GM19395 (cell line): Measurements from ENCODE around the gene CIAO2B.

Experiments used
- ATAC-seq: cut with Tn5 transposase; IDR thresholded peaks from one replicate; pipeline ENCODE4 v1.9.1; 2021; ENCODE audit warnings: mild to moderate bottlenecking, moderate library complexity; ENCODE audit not compliant: unreplicated experiment

Gene CIAO2B

GRCh38 chr16:66937725-66938337 is 3.6 kb upstream of the CIAO2B start:
- ATAC-seq, result no peak

GRCh38 chr16:66936889-66937554 is 2.8 kb upstream of the CIAO2B start:
- ATAC-seq, result no peak

DNA sequence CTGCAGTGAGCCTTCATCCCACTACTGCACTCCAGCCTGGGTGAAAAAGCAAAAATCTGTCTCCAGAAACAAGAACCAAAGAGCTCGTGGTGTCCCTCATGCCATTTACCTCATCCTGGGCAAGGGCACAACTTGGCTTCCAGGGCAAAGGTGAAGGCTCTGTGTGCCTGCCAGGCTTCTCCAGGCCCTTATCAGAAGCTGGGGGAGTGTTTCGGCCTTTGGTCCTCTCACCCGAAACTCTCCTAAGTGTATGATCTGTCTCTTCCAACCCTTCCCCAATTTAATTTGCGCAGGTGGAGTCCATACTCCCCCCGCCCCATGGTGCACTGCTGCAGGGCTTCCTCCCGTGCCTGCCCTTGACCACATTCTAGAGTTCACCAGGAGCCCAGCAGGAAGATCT is 2.3 kb upstream of the CIAO2B start:
- ATAC-seq, result no peak

- no peak for ATAC-seq
Observed at GRCh38 chr16:66935314-66936011, 1.3 kb upstream of the CIAO2B start, which contains the start of gene CES2. TSS of gene CES2 (plus strand) at chr16:66935516. CDS start at chr16:66935636, 120 bp downstream.

DNA sequence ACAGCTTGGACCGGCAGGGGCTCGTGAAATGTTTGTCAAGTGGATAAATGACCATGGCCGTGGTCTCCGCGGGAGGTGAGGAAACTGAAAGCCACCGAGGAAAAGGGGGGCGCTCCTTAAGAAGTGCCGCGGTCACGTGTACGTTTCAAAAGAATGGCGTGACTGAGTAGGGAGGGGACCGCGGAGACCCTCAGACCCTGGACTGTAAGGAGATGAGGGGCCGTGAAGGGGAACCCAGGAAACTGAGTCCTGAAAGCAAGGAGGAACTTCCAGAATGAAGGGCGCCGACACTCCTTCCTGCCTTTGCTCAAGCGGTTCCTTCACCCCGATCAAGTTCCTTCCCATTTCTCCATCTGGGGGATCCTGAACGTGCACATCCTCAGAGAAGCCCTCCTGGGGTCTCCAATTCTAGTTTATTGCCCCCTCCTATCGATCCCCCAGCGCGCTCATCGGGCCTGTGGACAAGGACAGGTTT is 674 bp upstream of the CIAO2B start:
- ATAC-seq, result peak; percentile 18

DNA sequence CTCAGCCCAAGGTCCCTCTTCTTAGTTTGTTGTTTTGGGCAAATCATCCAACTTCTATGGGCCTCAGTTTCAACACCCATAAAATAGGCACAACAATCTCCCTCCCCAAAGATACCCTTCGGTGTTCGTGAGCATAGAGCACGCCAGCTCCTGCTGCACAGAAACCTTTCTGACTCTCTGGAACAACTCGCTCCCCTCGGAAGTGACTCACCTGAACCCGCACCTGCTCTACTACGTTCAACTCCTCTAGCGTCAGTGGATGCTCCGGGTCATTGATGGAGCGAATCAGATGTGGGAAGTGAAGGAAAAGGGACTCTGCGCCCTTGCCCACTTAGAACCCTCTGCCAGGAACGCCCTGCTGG is 445 bp downstream of the CIAO2B start:
- ATAC-seq, result peak; percentile 23

DNA sequence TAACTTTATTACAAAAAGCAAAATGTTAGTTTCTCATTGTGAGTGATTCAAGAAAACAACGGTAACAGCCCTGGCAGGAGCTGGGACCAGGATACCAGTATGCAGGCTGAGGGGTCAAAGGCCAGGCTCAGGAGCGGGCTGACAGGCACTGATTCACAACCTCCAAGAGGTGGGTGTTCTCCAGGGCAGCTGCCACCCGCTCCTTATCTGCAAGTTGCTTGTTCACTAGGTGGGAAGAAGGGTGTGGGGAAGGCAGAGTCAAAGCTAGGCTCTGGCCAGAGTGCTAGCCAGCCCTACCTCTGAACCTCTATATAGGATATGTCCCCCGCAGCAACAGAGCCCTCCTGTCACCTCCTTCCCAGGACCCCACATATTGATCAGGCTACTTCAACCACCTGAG is 2.1 kb downstream of the CIAO2B start:
- no peak for ATAC-seq

- no peak for ATAC-seq
Observed at GRCh38 chr16:66931665-66932064, 2.5 kb downstream of the CIAO2B start.

GRCh38 chr16:66930189-66930588 is 4.0 kb downstream of the CIAO2B start:
- ATAC-seq, result no peak

DNA sequence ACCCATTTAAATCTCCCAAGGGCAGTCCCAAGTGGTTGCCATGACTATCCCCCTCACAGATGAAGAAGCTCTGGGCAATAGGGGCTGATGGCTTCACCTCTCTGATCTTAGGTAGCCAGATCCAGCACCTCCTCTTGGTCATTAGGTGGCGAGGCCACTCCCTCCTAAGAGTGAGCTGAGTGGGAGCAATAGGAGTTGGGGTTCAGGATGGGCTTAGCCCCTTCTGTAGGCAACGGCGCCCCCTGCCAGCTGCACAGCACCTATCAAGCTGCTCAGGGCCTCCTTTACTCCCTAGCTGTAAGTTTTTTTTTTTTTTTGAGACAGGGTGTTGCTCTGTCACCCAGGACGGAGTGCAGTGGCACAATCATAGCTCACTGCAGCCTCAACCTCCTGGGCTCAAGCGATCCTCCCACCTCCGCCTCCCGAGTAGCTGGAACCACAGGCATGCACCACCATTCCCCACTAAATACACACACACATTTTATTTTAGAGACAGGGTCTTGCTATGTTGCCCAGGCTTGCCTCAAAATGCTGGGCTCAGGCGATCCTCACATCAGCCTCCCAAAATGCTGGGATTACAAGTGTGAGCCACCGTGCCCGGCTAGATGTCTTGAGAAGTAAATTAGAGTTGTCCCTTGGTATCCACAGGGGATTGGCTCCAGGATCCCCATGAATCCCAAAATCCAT is 5.4 kb downstream of the CIAO2B start:
- no peak for ATAC-seq

DNA sequence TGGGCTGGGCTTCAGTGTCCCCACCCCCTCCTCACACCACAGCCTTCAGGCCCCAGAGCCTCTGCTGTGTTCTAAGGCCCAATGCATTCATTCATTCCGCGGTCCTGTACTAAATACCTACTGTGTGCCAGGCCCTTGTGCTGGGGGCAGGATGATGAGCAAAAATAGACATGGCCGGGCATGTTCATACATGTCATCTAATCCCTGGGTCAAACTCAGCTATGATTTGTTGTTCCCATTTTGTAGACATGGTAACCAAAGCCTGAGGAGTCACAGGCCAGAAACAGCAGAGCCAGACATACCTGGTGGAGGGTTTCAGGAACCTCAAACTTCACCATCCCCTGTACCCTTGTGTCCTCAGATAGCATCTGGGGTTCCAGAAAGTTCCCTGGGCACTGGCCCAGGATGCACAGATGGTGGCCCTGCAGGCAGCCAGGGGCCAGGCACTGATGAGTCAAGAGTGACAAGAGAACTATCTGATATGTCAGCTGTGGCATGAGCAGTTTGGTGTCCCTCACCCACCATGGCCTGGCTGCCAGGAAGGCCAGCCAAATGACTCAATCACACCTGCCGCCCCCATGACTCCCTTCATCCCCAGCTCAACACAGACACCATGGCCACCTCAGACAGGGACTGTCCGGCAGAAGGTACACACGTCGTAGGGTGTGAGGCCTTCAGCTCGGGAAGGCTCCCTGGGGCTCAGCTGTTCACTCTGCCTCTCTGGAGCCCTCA is 6.1 kb downstream of the CIAO2B start:
- no peak for ATAC-seq

- ATAC-seq, result no peak
Observed at GRCh38 chr16:66926961-66927436, 7.2 kb downstream of the CIAO2B start.

- ATAC-seq, result no peak
Observed at GRCh38 chr16:66926171-66926947, 7.8 kb downstream of the CIAO2B start.

- no peak for ATAC-seq
Observed at GRCh38 chr16:66925322-66925840, 8.8 kb downstream of the CIAO2B start, which contains the start of gene RRAD. TSS of gene RRAD (minus strand) at chr16:66925535. CDS start at chr16:66925179, 356 bp downstream.

DNA sequence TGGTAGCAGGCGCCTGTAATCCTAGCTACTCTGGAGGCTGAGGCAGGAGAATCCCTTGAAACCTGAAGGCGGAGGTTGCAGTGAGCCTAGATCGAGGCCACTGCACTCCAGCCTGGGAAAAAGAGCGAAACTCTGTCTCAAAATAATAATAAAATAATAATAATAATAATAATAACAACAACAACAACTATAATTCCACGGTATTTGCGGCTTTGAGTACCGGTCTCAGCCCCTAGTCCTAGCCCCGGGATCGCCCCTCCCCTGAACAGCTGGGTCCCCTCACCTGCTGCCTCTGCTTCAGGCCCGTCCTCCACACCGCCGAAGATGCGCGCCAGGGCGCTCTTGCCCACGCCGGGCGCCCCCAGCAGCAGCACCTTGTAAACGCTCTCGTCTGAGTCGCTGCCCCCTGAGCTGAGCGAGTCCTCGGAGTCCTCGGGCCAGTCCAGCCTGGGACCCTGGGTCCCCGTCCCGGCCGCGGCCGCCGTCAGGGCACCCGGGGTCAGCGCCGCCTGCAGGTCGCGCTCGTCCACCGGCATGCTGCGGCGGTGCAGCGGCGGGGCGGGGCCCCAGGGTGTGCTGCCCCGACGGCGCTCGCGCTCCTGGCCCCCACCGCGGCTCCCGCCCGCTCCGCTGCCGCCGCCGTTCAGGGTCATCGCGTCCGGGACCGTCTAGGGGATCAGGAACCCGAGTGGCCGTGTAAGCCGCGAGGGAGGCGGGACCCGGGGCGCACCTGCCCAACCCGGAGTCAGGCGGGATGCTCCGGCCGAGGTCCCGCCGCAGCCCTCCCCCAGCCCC is 9.5 kb downstream of the CIAO2B start:
- ATAC-seq, result no peak

DNA sequence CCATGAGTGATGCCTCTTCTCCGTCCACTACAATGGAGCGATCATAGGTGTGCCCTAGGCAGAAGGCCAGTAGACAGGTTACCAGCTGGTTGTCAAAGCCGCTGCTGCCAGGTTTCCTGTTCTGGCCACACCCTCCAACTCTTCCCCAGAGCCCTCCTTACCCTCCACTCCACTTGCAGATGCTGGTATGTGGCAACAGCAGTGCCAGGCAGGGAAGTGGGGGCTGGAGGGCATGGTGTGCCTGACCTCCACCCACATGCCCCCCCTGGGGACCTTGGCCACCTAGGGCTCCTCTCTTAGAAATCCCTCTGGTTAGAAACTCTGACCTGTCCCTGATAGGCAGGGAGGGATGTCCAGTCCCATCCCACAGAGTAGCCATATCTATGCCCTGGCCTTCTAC is 10.3 kb downstream of the CIAO2B start:
- ATAC-seq, result no peak

DNA sequence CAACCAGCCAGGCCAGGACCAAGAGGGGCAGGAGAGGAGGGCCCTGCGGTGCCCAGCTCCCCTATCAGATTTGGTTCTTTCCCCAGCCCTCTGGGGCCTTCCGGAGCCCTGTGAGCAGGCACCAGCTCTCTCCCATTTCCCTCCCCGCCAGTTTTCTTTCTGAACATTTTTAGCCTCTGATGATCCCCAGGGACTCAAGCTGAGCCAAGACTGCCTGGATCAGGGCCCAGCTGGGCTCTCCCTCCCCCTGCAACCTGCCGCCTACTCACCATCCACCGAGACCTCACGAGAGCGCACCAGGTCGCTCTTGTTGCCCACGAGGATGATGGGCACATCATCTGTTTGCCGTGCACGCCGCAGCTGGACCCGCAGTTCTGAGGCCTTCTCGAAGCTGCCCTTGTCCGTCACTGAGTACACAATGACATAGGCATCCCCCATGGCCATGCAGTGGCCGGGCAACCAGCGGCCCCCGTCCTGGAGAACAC is 10.9 kb downstream of the CIAO2B start:
- ATAC-seq, result no peak

DNA sequence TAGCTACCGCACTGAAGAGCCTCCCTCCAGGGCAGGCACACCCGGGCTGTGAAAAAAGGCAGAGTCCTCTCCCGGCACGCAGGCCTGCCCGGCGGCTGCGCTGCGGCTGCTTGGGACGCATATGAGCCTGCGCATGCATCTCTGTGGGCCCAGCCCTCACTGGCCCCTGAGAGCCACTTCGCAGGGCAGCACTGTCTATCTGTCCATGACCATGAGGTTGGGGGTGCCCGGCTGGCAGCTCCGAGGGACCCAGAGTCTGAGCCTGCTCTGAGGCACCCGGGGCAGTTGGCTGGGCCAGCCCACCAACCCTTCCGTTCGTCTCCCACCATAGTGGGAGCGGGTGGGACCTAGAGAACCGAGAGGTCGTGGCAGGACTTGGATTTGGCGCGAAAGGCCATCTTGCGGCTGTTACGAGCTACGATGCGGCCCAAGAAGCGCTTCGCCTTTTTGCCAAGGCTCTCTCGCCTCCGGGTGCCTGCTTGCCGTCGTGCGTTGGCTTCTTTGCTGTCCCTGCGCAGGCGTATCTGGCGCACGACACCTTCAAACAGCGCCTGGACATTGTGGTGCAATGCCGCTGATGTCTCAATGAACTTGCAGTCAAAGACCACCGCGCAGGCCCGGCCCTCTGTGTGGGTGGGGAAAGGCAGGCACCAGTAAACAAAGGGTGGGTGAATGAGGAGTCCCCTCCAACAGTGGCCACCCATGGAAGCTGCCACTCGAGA is 12.3 kb downstream of the CIAO2B start:
- ATAC-seq, result no peak
